Activated B cell treated with CpG ODN at 0.5 μM for 24 hours (primary cell): Measurements from ENCODE around the gene NPHP4. TPM values are rescaled to one million over a fixed set of nuclear protein-coding genes. Genes with fewer than 3 reads are reported as not detected.
"Not testable (repeated sequence)": the region's sequence is repeated elsewhere in the genome, so short reads cannot be mapped to it uniquely, and the experiment has no call there.

Source experiments
- ATAC-seq: fragments of 200-7000 bp; cut with Tn5 transposase; one replicate; pipeline ENCODE4 v1.10.0; 2021; ENCODE audit warnings: low read depth, mild to moderate bottlenecking, moderate library complexity
- CTCF ChIA-PET: fragments of 350-600 bp; sonication (Branson Sonifier 250); formaldehyde crosslinking; loops from one replicate; lab custom pipeline; 2021; ENCODE audit warnings: antibody characterized with exemption; lab: Charles Lee
- POLR2A ChIA-PET: fragments of 350-600 bp; sonication (Branson Sonifier 250); formaldehyde crosslinking; loops from one replicate; lab custom pipeline; 2021; ENCODE audit warnings: antibody characterized with exemption; lab: Charles Lee
- DNase-seq: peaks from one replicate; pipeline ENCODE4 v3.0.0; 2022
- H3K27ac Mint-ChIP-seq: one replicate; pipeline ENCODE4 v1.8.0; 2020; ENCODE audit warnings: mixed read lengths
- H3K27me3 Mint-ChIP-seq: one replicate; pipeline ENCODE4 v1.8.0; 2021; ENCODE audit warnings: mixed read lengths
- H3K36me3 Mint-ChIP-seq: one replicate; pipeline ENCODE4 v1.8.0; 2021; ENCODE audit warnings: low read depth, mixed read lengths
- H3K4me1 Mint-ChIP-seq: one replicate; pipeline ENCODE4 v1.8.0; 2021; ENCODE audit warnings: mixed read lengths
- H3K4me3 Mint-ChIP-seq: one replicate; pipeline ENCODE4 v1.8.0; 2020; ENCODE audit warnings: mild to moderate bottlenecking, mixed read lengths
- H3K9me3 Mint-ChIP-seq: one replicate; pipeline ENCODE4 v1.8.0; 2020; ENCODE audit warnings: mixed read lengths
- CTCF ChIP-seq: fragments of 200-600 bp; IDR thresholded peaks from one replicate; pipeline ENCODE4 v1.8.0; 2022; ENCODE audit warnings: antibody characterized with exemption, mild to moderate bottlenecking
- intact Hi-C: fragments of 100-400 bp; cut with micrococcal nuclease; formaldehyde crosslinking; loops from one replicate; pipeline ENCODE4 v1.15.1; 2024
- total RNA-seq: library from RNA; stranded (reverse); gene quantifications from 2 replicates; pipeline ENCODE4 v1.2.3, GENCODE V29; 2022

The NPHP4 gene
- total RNA-seq, 1 donor from 2014 or later, result 8.0 TPM

- no peaks in the 10 kb centered on the region for H3K4me1 Mint-ChIP-seq
- peaks cover 5% of the 10 kb centered on the region for H3K9me3 Mint-ChIP-seq
- intact Hi-C loops, result no loop called here
- H3K27ac Mint-ChIP-seq, result no peak overlapping the region
- CTCF ChIA-PET, result no interaction called here
- no peaks in the 10 kb centered on the region for H3K27me3 Mint-ChIP-seq
- no peak for DNase-seq
- H3K36me3 Mint-ChIP-seq, result peaks cover 11% of the 10 kb centered on the region
- no peak for ATAC-seq
- no peak overlapping the region for H3K4me3 Mint-ChIP-seq
- POLR2A ChIA-PET, result no interaction called here
- no peak for TF ChIP-seq CTCF
These were observed 64.5 kb downstream of the NPHP4 start for GRCh38 chr1:5927506-5928370.

- Mint-ChIP-seq H3K4me3 (no peak overlapping the region), H3K36me3 (peaks cover 11% of the 10 kb centered on the region), H3K27ac (no peak overlapping the region), H3K4me1 (no peaks in the 10 kb centered on the region), H3K27me3 (no peaks in the 10 kb centered on the region), H3K9me3 (peaks cover 5% of the 10 kb centered on the region)
- CTCF ChIA-PET, result no interaction called here
- ATAC-seq, result no peak
- no peak for TF ChIP-seq CTCF
- POLR2A ChIA-PET, result no interaction called here
- DNase-seq, result no peak
- intact Hi-C loops, result no loop called here
These were observed 65.4 kb downstream of the NPHP4 start for GRCh38 chr1:5926686-5927435.

GRCh38 chr1:5922700-5923330 lies 69.4 kb downstream of the NPHP4 start:
- ATAC-seq, POLR2A ChIA-PET, H3K4me3 Mint-ChIP-seq, DNase-seq, H3K9me3 Mint-ChIP-seq, H3K4me1 Mint-ChIP-seq, H3K27ac Mint-ChIP-seq, intact Hi-C loops, CTCF ChIA-PET, H3K27me3 Mint-ChIP-seq: not testable (repeated sequence)
- peaks cover 11% of the 10 kb centered on the region for H3K36me3 Mint-ChIP-seq

GRCh38 chr1:5921671-5922070 lies 70.6 kb downstream of the NPHP4 start:
- H3K4me1 Mint-ChIP-seq, result no peaks in the 10 kb centered on the region
- DNase-seq, result no peak
- intact Hi-C loops, result no loop called here
- TF ChIP-seq CTCF, result no peak
- ChIA-PET POLR2A (no interaction called here), CTCF (no interaction called here)
- H3K27ac Mint-ChIP-seq, result no peak overlapping the region
- ATAC-seq, result no peak
- no peaks in the 10 kb centered on the region for H3K27me3 Mint-ChIP-seq
- H3K9me3 Mint-ChIP-seq, result peaks cover 5% of the 10 kb centered on the region
- H3K36me3 Mint-ChIP-seq, result peaks cover 4% of the 10 kb centered on the region
- H3K4me3 Mint-ChIP-seq, result no peak overlapping the region

- intact Hi-C loops, result no loop called here
- H3K27me3 Mint-ChIP-seq, result no peaks in the 10 kb centered on the region
- H3K4me1 Mint-ChIP-seq, result no peaks in the 10 kb centered on the region
- no peak for DNase-seq
- ChIA-PET POLR2A (no interaction called here), CTCF (no interaction called here)
- H3K9me3 Mint-ChIP-seq, result peaks cover 5% of the 10 kb centered on the region
- TF ChIP-seq CTCF, result no peak
- H3K4me3 Mint-ChIP-seq, result no peak overlapping the region
- ATAC-seq, result no peak
- peaks cover 4% of the 10 kb centered on the region for H3K36me3 Mint-ChIP-seq
- no peak overlapping the region for H3K27ac Mint-ChIP-seq
These were observed 71.1 kb downstream of the NPHP4 start for GRCh38 chr1:5921129-5921528.
